Uterus (tissue), 2 donors: ENCODE data around the gene RHBG.

Source experiments
- POLR2A ChIP-seq, 2 donors: fragments of 450-650 bp; IDR thresholded peaks; one replicate each; pipeline ENCODE4 v1.6.1; 2016; ENCODE audit warnings: antibody characterized with exemption in 2 of 2, mild to moderate bottlenecking in 1 of 2, moderate library complexity in 1 of 2
- TF ChIP-seq, protein P1 (sequence below), 4 experiments: fragments of 200-600 bp in 2 of 4; fragments of 450-650 bp in 2 of 4; sonication (generic) in 2 of 4; IDR thresholded peaks; one replicate each; pipeline ENCODE4 v1.5.1; 2016 to 2019; ENCODE audit warnings: antibody characterized with exemption in 4 of 4, mild to moderate bottlenecking in 2 of 4, moderate library complexity in 1 of 4

DNA sequence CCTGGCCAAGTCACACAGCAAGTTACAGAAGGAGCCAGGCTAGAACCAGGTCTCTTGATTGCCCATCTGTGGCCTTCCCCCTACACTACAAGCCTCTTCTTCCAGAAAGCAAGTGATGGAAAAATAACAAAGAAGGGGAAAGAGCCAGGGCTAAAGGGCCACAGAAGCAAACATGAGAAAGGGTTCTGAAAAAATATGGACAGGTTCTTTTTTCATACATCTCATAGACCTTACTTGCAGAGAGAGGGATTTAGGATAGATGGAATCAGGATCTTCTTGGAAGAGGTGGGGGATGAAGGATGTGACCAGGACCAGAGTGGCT, 3.2 kb downstream of the RHBG start:
- no peak for TF ChIP-seq POLR2A (IDR thresholded peaks at IDR 0.05)
- TF ChIP-seq, protein P1, sequence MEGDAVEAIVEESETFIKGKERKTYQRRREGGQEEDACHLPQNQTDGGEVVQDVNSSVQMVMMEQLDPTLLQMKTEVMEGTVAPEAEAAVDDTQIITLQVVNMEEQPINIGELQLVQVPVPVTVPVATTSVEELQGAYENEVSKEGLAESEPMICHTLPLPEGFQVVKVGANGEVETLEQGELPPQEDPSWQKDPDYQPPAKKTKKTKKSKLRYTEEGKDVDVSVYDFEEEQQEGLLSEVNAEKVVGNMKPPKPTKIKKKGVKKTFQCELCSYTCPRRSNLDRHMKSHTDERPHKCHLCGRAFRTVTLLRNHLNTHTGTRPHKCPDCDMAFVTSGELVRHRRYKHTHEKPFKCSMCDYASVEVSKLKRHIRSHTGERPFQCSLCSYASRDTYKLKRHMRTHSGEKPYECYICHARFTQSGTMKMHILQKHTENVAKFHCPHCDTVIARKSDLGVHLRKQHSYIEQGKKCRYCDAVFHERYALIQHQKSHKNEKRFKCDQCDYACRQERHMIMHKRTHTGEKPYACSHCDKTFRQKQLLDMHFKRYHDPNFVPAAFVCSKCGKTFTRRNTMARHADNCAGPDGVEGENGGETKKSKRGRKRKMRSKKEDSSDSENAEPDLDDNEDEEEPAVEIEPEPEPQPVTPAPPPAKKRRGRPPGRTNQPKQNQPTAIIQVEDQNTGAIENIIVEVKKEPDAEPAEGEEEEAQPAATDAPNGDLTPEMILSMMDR (IDR thresholded peaks at IDR 0.05), result no peak
